NCI-H748 (cell line): ENCODE measurements around the gene ANKS6.
A peak's percentile ranks its signal among the peaks of the same experiment; 100 is the strongest.

Source experiments
- DNase-seq: peaks from one replicate; lab custom pipeline; 2025; ENCODE audit not compliant: unreplicated experiment; lab: John Stamatoyannopoulos, UW

The ANKS6 gene

GRCh38 chr9:98796364-98797101 is at the start of gene ANKS6:
ANKS6 (minus strand) TSS chr9:98796555; CDS start chr9:98796491, 64 bp downstream.
- peak; percentile 82 for DNase-seq

GRCh38 chr9:98846081-98846480 is 49.7 kb upstream of the ANKS6 start:
- DNase-seq: no peak

DNA sequence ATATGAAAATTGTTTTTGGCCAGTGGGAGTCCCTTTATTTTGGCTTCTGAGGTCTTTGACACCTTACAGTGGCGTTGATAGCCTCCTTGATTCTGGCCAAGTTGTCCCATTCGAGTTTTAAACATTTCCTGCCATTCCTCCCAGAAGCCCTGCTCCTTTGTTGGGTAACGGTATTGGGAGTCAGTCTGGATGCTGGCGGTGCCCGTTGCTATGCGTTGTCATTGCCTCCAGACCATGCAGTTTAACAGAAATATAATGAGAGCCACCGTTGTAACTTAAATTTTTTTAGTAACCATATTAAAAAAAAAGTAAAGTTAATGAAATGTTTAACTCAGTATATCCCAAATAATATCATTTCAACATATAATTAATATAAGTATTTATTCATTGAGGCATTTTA is 46.2 kb upstream of the ANKS6 start:
- DNase-seq: no peak

GRCh38 chr9:98839724-98840123 is 43.4 kb upstream of the ANKS6 start:
- no peak for DNase-seq

DNA sequence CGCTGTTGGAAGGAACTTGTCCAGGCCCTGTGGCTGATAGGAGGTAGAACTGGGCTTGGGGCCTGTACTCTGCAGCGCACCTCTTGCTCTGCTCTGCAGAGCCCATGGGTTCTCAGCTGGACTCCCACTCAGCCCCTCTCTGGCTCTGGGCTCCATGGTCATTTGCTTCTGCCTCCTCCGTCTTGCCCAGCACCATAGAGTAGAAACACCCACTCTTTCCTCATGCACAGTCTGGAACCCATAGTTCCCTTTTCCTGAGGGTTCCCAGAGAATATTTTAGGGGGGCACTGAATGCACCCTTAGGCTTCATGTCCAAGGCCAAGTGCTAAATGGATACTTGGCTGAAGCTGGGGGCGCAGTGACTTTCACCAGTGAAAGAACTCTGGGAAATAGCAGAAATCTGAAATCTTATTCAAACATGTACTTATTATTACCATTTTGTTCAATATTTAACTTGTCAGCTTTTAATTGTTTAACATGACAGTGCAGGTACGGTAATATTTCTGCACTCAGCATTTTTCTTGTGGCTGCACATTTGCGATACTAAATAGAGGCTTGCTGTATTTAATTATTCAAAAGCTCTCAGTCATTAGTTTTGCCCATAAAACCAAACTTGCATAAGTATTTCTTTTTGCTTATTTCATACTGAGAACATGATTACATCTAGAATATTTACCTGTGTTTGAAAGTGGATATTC is 42.7 kb upstream of the ANKS6 start:
- DNase-seq: no peak

DNA sequence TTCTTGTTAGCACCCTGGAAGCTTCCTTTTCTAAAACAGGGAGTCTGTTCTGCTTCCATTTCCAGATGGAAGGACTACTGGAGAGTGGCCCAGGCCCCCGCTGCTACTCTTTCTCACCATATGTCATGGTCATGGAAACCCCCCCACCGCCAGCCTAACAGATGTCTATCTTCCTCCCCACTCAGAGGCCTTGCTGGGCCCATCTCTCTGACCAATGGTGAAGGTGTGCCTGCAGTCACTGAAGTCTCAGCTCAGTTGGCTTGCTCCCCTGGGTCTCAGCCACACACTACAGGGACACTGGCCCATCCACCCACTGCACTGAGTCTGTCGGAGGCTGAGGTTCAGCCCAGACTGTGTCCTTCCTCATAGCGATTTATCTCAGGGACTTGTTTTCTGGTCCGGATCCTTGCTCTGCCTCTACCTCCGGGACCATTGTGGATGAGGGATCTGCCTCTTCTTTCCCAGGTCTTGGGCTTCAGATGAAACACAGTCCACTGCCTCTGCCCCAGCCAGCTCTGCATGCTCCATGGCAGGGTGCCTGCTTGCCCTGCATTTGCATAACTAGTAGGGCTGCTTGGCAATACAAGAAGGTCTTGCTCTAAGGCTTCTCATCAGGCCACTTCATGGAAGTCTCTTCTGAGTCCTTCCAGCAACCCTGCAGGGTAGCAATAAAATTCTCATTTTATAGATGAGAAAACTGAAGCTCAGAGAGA is 42.0 kb upstream of the ANKS6 start:
- no peak for DNase-seq

DNA sequence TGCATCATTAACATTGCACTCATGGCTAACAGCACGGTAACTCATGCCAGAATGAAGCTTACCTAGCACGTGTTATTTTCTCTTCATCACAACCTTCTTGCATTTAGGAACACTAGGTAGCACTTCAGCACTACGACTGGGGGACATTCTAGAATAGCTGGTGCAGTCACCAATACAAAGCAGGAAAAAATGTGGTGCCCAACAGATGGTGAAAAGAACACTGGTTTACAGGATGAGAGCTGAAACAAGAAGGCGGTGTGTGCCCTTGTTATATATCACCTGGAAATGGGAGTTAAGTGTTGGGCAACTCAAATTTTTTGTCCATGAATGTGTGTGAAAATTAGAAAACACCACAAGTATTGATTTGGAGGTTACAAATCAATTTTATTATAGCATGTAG is 41.2 kb upstream of the ANKS6 start:
- no peak for DNase-seq

GRCh38 chr9:98836206-98836605 is 39.9 kb upstream of the ANKS6 start:
- DNase-seq: no peak

DNA sequence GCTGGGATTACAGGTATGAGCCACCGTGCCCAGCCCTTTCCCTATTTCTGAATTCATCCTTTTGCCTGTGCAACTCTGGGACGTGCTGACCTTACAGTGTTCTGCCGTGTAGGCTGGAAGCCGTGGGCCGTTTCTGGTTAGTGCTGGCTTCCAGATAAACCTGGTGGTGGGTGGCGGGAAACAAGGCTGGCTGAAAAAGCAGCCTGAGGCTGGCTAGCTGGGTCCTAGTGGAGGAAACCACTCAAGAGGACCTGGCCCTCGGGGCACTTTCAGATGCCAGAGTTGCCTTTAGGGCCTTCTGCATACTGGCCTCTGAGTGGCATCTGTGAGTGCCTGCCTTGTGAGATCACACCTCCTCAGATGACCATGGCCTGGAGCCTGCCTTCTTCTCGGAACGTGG is 38.0 kb upstream of the ANKS6 start:
- no peak for DNase-seq

- no peak for DNase-seq
Measured at GRCh38 chr9:98833090-98833956, 37.0 kb upstream of the ANKS6 start.

DNA sequence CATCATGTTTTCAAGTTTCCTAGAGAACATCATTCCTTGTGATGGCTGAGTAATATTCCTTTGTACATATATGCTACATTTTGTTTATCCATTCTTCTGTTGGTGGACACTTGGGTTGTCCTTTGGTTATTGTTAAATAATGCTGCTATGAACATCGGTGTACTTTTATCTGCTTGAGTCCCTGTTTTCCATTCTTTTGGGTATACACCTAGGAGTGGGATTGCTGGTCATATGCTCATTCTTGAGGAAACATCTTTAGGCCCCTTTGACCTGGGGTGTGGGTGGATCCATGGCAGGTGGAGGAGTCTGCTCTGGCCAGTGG is 36.4 kb upstream of the ANKS6 start:
- no peak for DNase-seq

DNA sequence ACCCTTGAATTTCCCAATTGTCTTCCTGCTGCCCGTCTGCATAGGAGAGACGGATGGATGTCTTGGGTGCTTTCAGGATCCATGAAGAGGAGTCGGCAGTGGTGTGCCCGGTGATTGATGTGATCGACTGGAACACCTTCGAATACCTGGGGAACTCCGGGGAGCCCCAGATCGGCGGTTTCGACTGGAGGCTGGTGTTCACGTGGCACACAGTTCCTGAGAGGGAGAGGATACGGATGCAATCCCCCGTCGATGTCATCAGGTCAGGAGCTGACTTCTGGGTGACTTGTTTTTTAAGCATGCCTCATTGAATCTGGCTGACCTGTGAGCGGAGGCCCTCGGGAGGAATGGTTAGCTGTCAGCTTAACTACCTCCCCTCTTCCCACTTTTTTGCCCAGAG is 35.3 kb upstream of the ANKS6 start:
- DNase-seq: no peak

GRCh38 chr9:98830554-98830953 is 34.2 kb upstream of the ANKS6 start:
- DNase-seq: no peak

DNA sequence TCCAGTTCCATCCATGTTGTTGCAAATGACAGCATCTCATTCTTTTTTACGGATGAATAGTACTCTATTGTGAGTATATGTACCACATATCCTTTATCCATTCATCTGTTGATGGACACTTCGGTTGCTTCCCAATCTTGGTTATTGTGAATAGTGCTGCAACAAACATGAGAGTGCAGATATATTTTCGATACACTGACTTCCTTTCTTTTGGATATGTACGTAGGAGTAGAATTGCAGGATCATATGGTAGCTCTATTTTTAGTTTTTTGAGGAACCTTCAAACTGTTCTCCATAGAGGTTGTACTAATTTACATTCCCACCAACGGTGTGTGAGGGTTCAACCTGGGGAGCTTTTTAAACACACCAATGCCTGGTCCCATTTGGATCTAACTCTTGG is 33.4 kb upstream of the ANKS6 start:
- no peak for DNase-seq

GRCh38 chr9:98826716-98827115 is 30.4 kb upstream of the ANKS6 start:
- DNase-seq: no peak

- DNase-seq: no peak
Measured at GRCh38 chr9:98825414-98825813, 29.1 kb upstream of the ANKS6 start.

DNA sequence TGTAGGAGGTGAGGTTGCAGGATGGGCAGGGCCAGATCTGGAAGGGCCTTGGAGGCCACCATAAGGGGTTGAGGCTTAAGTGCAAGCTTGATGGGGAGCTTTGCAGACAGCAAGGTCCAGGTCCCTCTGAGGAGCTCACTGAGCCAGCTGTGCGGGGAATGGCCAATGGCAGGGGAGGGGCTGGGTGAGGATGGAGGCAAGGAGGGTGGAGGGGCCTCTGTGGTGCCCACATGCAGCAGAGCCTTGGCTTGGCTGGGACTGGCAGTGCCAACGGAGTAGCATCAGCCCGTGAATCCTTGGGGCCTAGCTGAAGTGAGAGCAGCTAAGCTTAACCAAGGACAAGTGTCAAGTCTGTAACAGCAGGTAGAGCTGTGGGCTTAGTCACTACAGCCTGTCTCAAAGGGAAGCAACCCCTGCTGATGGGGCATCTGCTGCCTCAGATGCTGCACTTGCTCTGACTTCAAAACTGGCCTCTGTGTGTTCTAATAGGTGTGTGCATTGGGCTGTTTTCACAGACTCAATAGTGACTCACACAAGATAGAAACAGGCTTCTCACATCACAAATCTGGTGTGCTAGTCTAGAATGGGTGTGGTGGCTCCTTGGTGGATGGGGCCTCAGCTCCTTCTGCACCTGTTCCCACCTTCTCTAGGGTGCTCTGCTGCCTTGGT is 27.4 kb upstream of the ANKS6 start:
- DNase-seq: no peak

GRCh38 chr9:98822661-98823060 is 26.3 kb upstream of the ANKS6 start:
- DNase-seq: no peak

DNA sequence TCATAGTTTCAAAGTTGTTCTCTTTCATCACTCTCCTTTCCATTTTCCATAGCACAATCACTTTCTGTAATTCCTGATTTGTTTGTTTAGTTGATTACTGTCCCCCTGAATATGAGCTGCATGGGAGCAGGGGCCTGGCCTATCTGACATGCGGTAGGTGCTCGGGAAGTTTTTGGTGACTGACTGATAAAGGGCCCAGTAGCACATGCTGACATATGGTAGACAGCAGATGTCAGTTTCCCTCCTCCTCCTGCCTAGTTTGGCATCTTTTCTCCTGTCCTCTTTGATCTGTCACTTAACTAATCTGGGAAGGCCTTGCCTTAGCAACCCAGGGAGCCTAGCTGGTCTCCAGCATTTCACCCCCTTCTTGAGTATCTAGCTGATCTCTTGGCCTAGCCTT is 25.5 kb upstream of the ANKS6 start:
- DNase-seq: no peak

GRCh38 chr9:98819231-98819630 is 22.9 kb upstream of the ANKS6 start:
- no peak for DNase-seq

- no peak for DNase-seq
Measured at GRCh38 chr9:98818764-98819163, 22.4 kb upstream of the ANKS6 start.
